Epithelial cell of proximal tubule (primary cell): ENCODE measurements around the gene AFTPH. TPM values are rescaled to one million over a fixed set of nuclear protein-coding genes. Genes with fewer than 3 reads are reported as not detected.

Experiments used
- DNase-seq: peaks from one replicate; pipeline ENCODE4 v3.0.0-alpha.2; 2011; ENCODE audit warnings: low read depth
- H3K4me3 ChIP-seq: 2 replicates; pipeline ENCODE4 v1.5.1; 2011; ENCODE audit warnings: low read depth, mild to moderate bottlenecking, low read length
- CTCF ChIP-seq: conservative IDR thresholded peaks from 2 replicates; pipeline ENCODE4 v1.5.1; 2012; ENCODE audit warnings: low read depth, mild to moderate bottlenecking, low read length
- total RNA-seq: library from RNA; depleted of rRNA; stranded (reverse); fragments of >200 nt; gene quantifications from 2 replicates; pipeline ENCODE4 v1.2.3, GENCODE V29; 2015

AFTPH gene
- total RNA-seq, 1 donor from 2014 or later = 12.1 TPM

- DNase-seq = no peak
- H3K4me3 ChIP-seq = no peak overlapping the region
- no peak for TF ChIP-seq CTCF
These were observed 103.0 kb downstream of the AFTPH start for GRCh38 chr2:64626963-64627760.

- no peak for DNase-seq
- TF ChIP-seq CTCF = no peak
- no peak overlapping the region for H3K4me3 ChIP-seq
These were observed 104.0 kb downstream of the AFTPH start for GRCh38 chr2:64627860-64628841.

GRCh38 chr2:64629329-64629781 lies 105.2 kb downstream of the AFTPH start:
- H3K4me3 ChIP-seq = no peak overlapping the region
- no peak for TF ChIP-seq CTCF

GRCh38 chr2:64629875-64630274 lies 105.7 kb downstream of the AFTPH start:
- no peak for DNase-seq
- no peak overlapping the region for H3K4me3 ChIP-seq
- TF ChIP-seq CTCF = no peak

More at GRCh38 chr2:64629329-64629781, 105.2 kb downstream of the AFTPH start:
- DNase-seq = no peak

- no peak for DNase-seq
- no peak for TF ChIP-seq CTCF
- H3K4me3 ChIP-seq = no peak overlapping the region
These were observed 106.6 kb downstream of the AFTPH start for GRCh38 chr2:64630752-64631151.

- no peak for DNase-seq
- no peak for TF ChIP-seq CTCF
- no peak overlapping the region for H3K4me3 ChIP-seq
These were observed 107.6 kb downstream of the AFTPH start for GRCh38 chr2:64631771-64632170.
